Kidney (tissue), 14 donors: ENCODE measurements around the gene TSKS. TPM values are rescaled to one million over a fixed set of nuclear protein-coding genes. Genes with fewer than 3 reads are reported as not detected.

Source experiments
- DNase-seq, 5 donors: peaks; one replicate each; pipeline ENCODE4 v3.0.0-alpha.2; 2013 to 2020
- FAIRE-seq: peaks from 2 replicates; lab custom pipeline; 2012; peaks lifted over from hg19 to GRCh38; lab: Jason Lieb, UNC
- H3K27ac ChIP-seq, 2 donors: one replicate each; pipeline ENCODE4 v1.7.0; 2013; ENCODE audit warnings: low read depth in 2 of 2, low read length in 2 of 2, inconsistent platforms in 1 of 2
- H3K27me3 ChIP-seq: one replicate; pipeline ENCODE4 v1.7.1; 2013; ENCODE audit warnings: low read length, inconsistent platforms; ENCODE audit not compliant: control insufficient read depth, insufficient read depth
- H3K36me3 ChIP-seq, 3 donors: one replicate each; pipeline versions ENCODE4 v1.7.0 to v1.7.1; 2013; ENCODE audit warnings: low read length in 3 of 3, control low read depth in 1 of 3, inconsistent platforms in 1 of 3; ENCODE audit not compliant: insufficient read depth in 3 of 3, control insufficient read depth in 2 of 3
- H3K4me1 ChIP-seq, 3 donors: one replicate each; pipeline versions ENCODE4 v1.7.0 to v1.7.1; 2013; ENCODE audit warnings: low read length in 3 of 3, inconsistent platforms in 1 of 3, low read depth in 1 of 3; ENCODE audit not compliant: control insufficient read depth in 2 of 3, insufficient read depth in 2 of 3
- H3K4me3 ChIP-seq, 3 donors: one replicate each; pipeline versions ENCODE4 v1.7.0 to v1.8.1; 2013; ENCODE audit warnings: low read length in 3 of 3, control low read depth in 1 of 3, inconsistent platforms in 1 of 3
- H3K9ac ChIP-seq, 3 donors: one replicate each; pipeline versions ENCODE4 v1.7.0 to v1.7.1; 2013; ENCODE audit warnings: low read length in 3 of 3, control low read depth in 1 of 3, inconsistent platforms in 1 of 3
- H3K9me3 ChIP-seq, 3 donors: one replicate each; pipeline versions ENCODE4 v1.7.0 to v1.7.1; 2013; ENCODE audit warnings: low read length in 3 of 3, control low read depth in 1 of 3, inconsistent platforms in 1 of 3; ENCODE audit not compliant: control insufficient read depth in 2 of 3, insufficient read depth in 1 of 3
- intact Hi-C: fragments of 100-400 bp; cut with DNase I; formaldehyde crosslinking; loops from one replicate; pipeline ENCODE4 v1.11.1; 2022
- polyA plus RNA-seq: library from polyadenylated mRNA; stranded (reverse); fragments of 350-450 nt; fragmentation: Illumina TruSeq; extraction: RNeasy Lipid Tissue Mini Kit (QIAGEN cat#74804); gene quantifications from one replicate; pipeline ENCODE4 v1.2.3, GENCODE V29; 2014; ENCODE audit warnings: low read depth, low replicate concordance; ENCODE audit not compliant: insufficient read depth
- total RNA-seq: library from RNA; stranded (reverse); fragmentation: NEBNext Ultra II Directional; extraction: Animal tissue kit (Norgen Biotek cat#: 25700); gene quantifications from one replicate; pipeline ENCODE4 v1.2.1, GENCODE V29; 2021
- TF ChIP-seq, protein P1 (sequence below): IDR thresholded peaks from 3 replicates; pipeline ENCODE4 v1.5.1; 2012; ENCODE audit warnings: mild to moderate bottlenecking, moderate library complexity, borderline replicate concordance; ENCODE audit not compliant: insufficient read depth; ENCODE audit errors: extremely low read depth
- donor health status: control.
- donor health status: control.
- donor health status: control.
- donor health status: control.
- donor health status: control.
- donor health status: DM: yes; HTN: yes; CAD: no.
- donor health status: Normal renal cell carcinoma (clear cell type).

TSKS gene
- total and polyA plus RNA-seq, 2 donors from 2014 or later, result 0.47 to 0.50 TPM

GRCh38 chr19:49799798-49800376, 36.8 kb upstream of the TSKS start:
- Histone ChIP-seq H3K4me1 (peaks cover 0 to 2% (median 0%) of the 10 kb centered on the region in 3 donors), H3K27me3 (no peaks in the 10 kb centered on the region), H3K27ac (no peak overlapping the region), H3K4me3 (no peak overlapping the region), H3K9me3 (no peaks in the 10 kb centered on the region), H3K9ac (no peak overlapping the region), H3K36me3 (peaks cover 10 to 47% (median 27%) of the 10 kb centered on the region in 3 donors)
- FAIRE-seq, result no peak
- intact Hi-C loops, result no loop called here
- TF ChIP-seq, protein P1, sequence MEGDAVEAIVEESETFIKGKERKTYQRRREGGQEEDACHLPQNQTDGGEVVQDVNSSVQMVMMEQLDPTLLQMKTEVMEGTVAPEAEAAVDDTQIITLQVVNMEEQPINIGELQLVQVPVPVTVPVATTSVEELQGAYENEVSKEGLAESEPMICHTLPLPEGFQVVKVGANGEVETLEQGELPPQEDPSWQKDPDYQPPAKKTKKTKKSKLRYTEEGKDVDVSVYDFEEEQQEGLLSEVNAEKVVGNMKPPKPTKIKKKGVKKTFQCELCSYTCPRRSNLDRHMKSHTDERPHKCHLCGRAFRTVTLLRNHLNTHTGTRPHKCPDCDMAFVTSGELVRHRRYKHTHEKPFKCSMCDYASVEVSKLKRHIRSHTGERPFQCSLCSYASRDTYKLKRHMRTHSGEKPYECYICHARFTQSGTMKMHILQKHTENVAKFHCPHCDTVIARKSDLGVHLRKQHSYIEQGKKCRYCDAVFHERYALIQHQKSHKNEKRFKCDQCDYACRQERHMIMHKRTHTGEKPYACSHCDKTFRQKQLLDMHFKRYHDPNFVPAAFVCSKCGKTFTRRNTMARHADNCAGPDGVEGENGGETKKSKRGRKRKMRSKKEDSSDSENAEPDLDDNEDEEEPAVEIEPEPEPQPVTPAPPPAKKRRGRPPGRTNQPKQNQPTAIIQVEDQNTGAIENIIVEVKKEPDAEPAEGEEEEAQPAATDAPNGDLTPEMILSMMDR, result no peak
- peak in 2 of 5 donors; percentile 45 to 73 for DNase-seq

- H3K4me3 ChIP-seq, result no peak overlapping the region
- no peak for FAIRE-seq
- no peak overlapping the region for H3K27ac ChIP-seq
- H3K9ac ChIP-seq, result no peak overlapping the region
- no peaks in the 10 kb centered on the region for H3K9me3 ChIP-seq
- H3K4me1 ChIP-seq, result peaks cover 0 to 2% (median 0%) of the 10 kb centered on the region in 3 donors
- intact Hi-C loops, result no loop called here
- peaks cover 11 to 52% (median 28%) of the 10 kb centered on the region in 3 donors for H3K36me3 ChIP-seq
- TF ChIP-seq, protein P1, result no peak
- peak in 1 of 5 donors; percentile 49 for DNase-seq
- no peaks in the 10 kb centered on the region for H3K27me3 ChIP-seq
Measured at GRCh38 chr19:49799271-49799797, 36.2 kb upstream of the TSKS start.

GRCh38 chr19:49798574-49798973, 35.5 kb upstream of the TSKS start:
- Histone ChIP-seq H3K4me1 (peaks cover 0 to 2% (median 0%) of the 10 kb centered on the region in 3 donors), H3K36me3 (peaks cover 13 to 54% (median 28%) of the 10 kb centered on the region in 3 donors), H3K4me3 (no peak overlapping the region), H3K27me3 (no peaks in the 10 kb centered on the region), H3K27ac (no peak overlapping the region), H3K9me3 (no peaks in the 10 kb centered on the region), H3K9ac (no peak overlapping the region)
- TF ChIP-seq, protein P1, result no peak
- intact Hi-C loops, result no loop called here
- DNase-seq, result no peak
- FAIRE-seq, result no peak
